ENCODE results near the gene AMOT. TPM values are rescaled to one million over a fixed set of nuclear protein-coding genes. Genes with fewer than 3 reads are reported as not detected.

Gene AMOT
- total RNA-seq, 1 donor from 2014 or later = 108 TPM

- no peak overlapping the region for H3K27ac Mint-ChIP-seq (ENCODE audit: unreplicated experiment)
- no peak overlapping the region for H3K4me3 Mint-ChIP-seq
- peaks cover 13% of the 10 kb centered on the region for H3K4me1 Mint-ChIP-seq
- TF ChIP-seq CTCF (conservative IDR thresholded peaks at IDR 0.05) = no peak
- no peaks in the 10 kb centered on the region for H3K36me3 Mint-ChIP-seq (ENCODE audit: low read depth)
- peaks cover 4% of the 10 kb centered on the region for H3K9me3 Mint-ChIP-seq
- no peak for DNase-seq (ENCODE audit: low read depth, low spot score)
- no peaks in the 10 kb centered on the region for H3K27me3 Mint-ChIP-seq (ENCODE audit: low read depth)
Observed at GRCh38 chrX:112874614-112875013, 34.0 kb upstream of the AMOT start.

DNA sequence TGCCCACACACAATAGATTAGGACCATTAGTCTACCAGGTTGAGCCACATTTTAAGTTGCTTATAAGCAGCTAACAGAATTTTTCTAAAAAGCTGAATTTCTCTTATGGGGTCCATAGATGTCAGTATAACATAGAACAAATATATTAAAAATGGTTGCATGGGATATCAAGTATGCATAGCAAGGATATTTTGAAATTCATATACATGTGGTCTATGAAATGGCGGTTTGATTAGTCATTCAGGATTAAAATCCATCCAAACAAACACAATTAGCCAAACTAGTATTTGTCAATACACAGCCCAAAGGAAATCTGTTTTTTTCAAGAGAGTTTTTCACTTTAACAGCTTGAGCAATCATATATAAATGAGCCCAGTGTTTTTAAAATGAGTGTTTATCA, 33.5 kb upstream of the AMOT start:
- no peaks in the 10 kb centered on the region for H3K36me3 Mint-ChIP-seq (ENCODE audit: low read depth)
- no peak overlapping the region for H3K4me3 Mint-ChIP-seq
- H3K9me3 Mint-ChIP-seq = peaks cover 4% of the 10 kb centered on the region
- H3K4me1 Mint-ChIP-seq = peaks cover 13% of the 10 kb centered on the region
- no peaks in the 10 kb centered on the region for H3K27me3 Mint-ChIP-seq (ENCODE audit: low read depth)
- TF ChIP-seq CTCF (conservative IDR thresholded peaks at IDR 0.05) = peak; percentile 53
- no peak overlapping the region for H3K27ac Mint-ChIP-seq (ENCODE audit: unreplicated experiment)
- DNase-seq (ENCODE audit: low read depth, low spot score) = no peak

DNA sequence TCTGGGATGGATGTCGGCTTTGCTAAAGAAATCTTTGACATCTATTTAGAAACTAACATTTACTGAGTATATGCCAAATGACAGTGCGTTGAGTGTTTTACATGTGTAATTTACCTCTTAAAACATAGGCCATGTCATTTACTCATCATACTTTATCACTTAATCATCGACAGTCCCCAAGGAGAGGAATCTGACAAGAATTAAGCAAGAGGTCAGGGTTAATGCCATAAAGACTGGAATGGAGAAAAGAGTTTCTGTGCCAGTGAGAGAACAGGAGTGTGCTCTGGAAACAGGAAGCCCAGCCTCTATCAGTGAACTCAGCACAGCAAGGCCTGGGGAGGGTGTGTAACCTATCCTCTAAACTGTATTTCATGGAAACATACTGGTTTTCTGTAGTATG, 28.0 kb upstream of the AMOT start:
- Mint-ChIP-seq H3K4me3 (no peak overlapping the region), H3K4me1 (no peaks in the 10 kb centered on the region)
- no peak for TF ChIP-seq CTCF (conservative IDR thresholded peaks at IDR 0.05)

GRCh38 chrX:112867570-112867969, 26.9 kb upstream of the AMOT start:
- no peak for DNase-seq (ENCODE audit: low read depth, low spot score)
- Mint-ChIP-seq H3K36me3 (ENCODE audit: low read depth) (no peaks in the 10 kb centered on the region), H3K27me3 (ENCODE audit: low read depth) (no peaks in the 10 kb centered on the region), H3K4me3 (no peak overlapping the region), H3K27ac (ENCODE audit: unreplicated experiment) (no peak overlapping the region), H3K4me1 (no peaks in the 10 kb centered on the region), H3K9me3 (peaks cover 4% of the 10 kb centered on the region)
- peak; percentile 46 for TF ChIP-seq CTCF (conservative IDR thresholded peaks at IDR 0.05)

More for the DNA sequence above, 28.0 kb upstream of the AMOT start:
- Mint-ChIP-seq H3K27me3 (ENCODE audit: low read depth) (no peaks in the 10 kb centered on the region), H3K36me3 (ENCODE audit: low read depth) (no peaks in the 10 kb centered on the region), H3K9me3 (peaks cover 4% of the 10 kb centered on the region), H3K27ac (ENCODE audit: unreplicated experiment) (no peak overlapping the region)
- no peak for DNase-seq (ENCODE audit: low read depth, low spot score)

- Mint-ChIP-seq H3K36me3 (ENCODE audit: low read depth) (no peaks in the 10 kb centered on the region), H3K27me3 (ENCODE audit: low read depth) (no peaks in the 10 kb centered on the region), H3K27ac (ENCODE audit: unreplicated experiment) (no peak overlapping the region), H3K9me3 (peaks cover 3% of the 10 kb centered on the region), H3K4me1 (no peaks in the 10 kb centered on the region), H3K4me3 (no peak overlapping the region)
- TF ChIP-seq CTCF (conservative IDR thresholded peaks at IDR 0.05) = no peak
- DNase-seq (ENCODE audit: low read depth, low spot score) = no peak
Observed at GRCh38 chrX:112866175-112866574, 25.5 kb upstream of the AMOT start.
